Gastroesophageal sphincter (tissue), 3 donors: Measurements from ENCODE around the gene APBB1IP.

Experiments
- CTCF ChIP-seq, 4 experiments: fragments of 200-600 bp in 2 of 4; fragments of 450-650 bp in 2 of 4; sonication (generic) in 1 of 4; IDR thresholded peaks; one replicate each; pipeline ENCODE4 v1.5.1; 2017 to 2019; ENCODE audit warnings: antibody characterized with exemption in 4 of 4, mild to moderate bottlenecking in 2 of 4, moderate library complexity in 2 of 4
- POLR2A ChIP-seq, 2 donors: fragments of 450-650 bp; IDR thresholded peaks; one replicate each; pipeline ENCODE4 v1.6.1; 2017; ENCODE audit warnings: antibody characterized with exemption in 2 of 2, mild to moderate bottlenecking in 2 of 2, moderate library complexity in 1 of 2
- POLR2AphosphoS5 ChIP-seq: sonication (generic); formaldehyde crosslinking; IDR thresholded peaks from one replicate; pipeline ENCODE4 v1.6.1; 2017; ENCODE audit warnings: antibody characterized with exemption

- TF ChIP-seq POLR2A (IDR thresholded peaks at IDR 0.05): no peak
- no peak for TF ChIP-seq CTCF (IDR thresholded peaks at IDR 0.05)
- no peak for TF ChIP-seq POLR2AphosphoS5
Observed at GRCh38 chr10:26574783-26575182, 136.6 kb downstream of the APBB1IP start.
